Peyer's patch (tissue), 4 donors: ENCODE measurements around the gene NSRP1.

ENCODE experiments used
- CTCF ChIP-seq, 6 experiments: fragments of 450-650 bp in 4 of 6; fragments of 200-600 bp in 2 of 6; sonication (generic) in 1 of 6; IDR thresholded peaks; one replicate each; pipeline ENCODE4 v1.5.1; 2017 to 2019; ENCODE audit warnings: antibody characterized with exemption in 6 of 6, mild to moderate bottlenecking in 3 of 6, moderate library complexity in 1 of 6
- POLR2A ChIP-seq, 2 donors: fragments of 450-650 bp; IDR thresholded peaks; one replicate each; pipeline ENCODE4 v1.5.1; 2017; ENCODE audit warnings: antibody characterized with exemption in 2 of 2, mild to moderate bottlenecking in 2 of 2, moderate library complexity in 2 of 2

DNA sequence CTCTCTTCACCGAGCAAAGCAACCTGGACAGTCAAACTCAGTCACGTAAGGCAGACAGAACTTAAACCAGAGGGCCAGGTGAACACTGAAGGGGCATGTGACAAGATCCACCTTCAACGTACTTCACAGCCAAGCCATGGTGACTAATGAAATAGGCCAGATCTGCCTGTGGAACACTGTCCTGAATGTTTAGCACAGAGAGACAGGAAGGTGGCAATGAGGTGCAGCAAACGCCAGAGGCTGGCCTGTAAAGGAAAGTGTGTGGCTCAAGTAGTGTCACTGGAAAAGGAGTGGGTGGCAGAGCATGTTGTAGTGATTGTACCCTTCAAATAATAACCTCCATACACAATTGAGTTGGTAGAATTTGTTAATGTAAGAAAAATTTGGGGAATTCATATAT lies 80.8 kb downstream of the NSRP1 start:
- TF ChIP-seq CTCF (IDR thresholded peaks at IDR 0.05) (no peak), POLR2A (IDR thresholded peaks at IDR 0.05) (no peak)
